ENCODE measurements around the gene WIF1.

DNA sequence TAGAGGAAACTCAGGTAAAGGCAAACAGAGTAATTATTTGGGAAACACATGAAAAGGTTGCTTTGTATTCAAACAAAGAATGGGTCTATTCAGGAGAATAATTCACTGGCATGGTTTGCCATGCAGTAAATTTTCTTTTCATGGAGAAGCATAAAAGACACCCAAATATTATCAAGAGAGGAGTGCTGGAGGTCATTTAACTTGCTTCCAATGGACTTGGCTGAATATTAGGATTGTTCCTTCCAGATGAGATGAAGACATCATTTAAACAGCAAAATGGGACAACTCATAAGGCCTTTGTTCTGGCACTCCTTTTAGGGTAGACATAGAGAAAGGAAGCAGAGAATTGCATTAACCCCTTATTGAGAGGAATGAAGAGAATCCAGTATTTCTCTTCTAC is 38.7 kb downstream of the WIF1 start:
- TF ChIP-seq, protein P1, sequence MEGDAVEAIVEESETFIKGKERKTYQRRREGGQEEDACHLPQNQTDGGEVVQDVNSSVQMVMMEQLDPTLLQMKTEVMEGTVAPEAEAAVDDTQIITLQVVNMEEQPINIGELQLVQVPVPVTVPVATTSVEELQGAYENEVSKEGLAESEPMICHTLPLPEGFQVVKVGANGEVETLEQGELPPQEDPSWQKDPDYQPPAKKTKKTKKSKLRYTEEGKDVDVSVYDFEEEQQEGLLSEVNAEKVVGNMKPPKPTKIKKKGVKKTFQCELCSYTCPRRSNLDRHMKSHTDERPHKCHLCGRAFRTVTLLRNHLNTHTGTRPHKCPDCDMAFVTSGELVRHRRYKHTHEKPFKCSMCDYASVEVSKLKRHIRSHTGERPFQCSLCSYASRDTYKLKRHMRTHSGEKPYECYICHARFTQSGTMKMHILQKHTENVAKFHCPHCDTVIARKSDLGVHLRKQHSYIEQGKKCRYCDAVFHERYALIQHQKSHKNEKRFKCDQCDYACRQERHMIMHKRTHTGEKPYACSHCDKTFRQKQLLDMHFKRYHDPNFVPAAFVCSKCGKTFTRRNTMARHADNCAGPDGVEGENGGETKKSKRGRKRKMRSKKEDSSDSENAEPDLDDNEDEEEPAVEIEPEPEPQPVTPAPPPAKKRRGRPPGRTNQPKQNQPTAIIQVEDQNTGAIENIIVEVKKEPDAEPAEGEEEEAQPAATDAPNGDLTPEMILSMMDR (IDR thresholded peaks at IDR 0.05) = no peak
- TF ChIP-seq POLR2A (IDR thresholded peaks at IDR 0.05) = no peak
- TF ChIP-seq POLR2AphosphoS5 (IDR thresholded peaks at IDR 0.05) = no peak
- TF ChIP-seq EP300 (IDR thresholded peaks at IDR 0.05) = no peak

All from gastroesophageal sphincter (tissue), 3 donors.